ENCODE data around the gene MUC5AC. TPM values are rescaled to one million over a fixed set of nuclear protein-coding genes. Genes with fewer than 3 reads are reported as not detected.

Gene MUC5AC
- total and polyA plus RNA-seq, 2 of the 13 experiments (the other 11 are each of a cell fraction or from before 2014, with no cell fraction given) = under 0.01 TPM; not detected in 1

DNA sequence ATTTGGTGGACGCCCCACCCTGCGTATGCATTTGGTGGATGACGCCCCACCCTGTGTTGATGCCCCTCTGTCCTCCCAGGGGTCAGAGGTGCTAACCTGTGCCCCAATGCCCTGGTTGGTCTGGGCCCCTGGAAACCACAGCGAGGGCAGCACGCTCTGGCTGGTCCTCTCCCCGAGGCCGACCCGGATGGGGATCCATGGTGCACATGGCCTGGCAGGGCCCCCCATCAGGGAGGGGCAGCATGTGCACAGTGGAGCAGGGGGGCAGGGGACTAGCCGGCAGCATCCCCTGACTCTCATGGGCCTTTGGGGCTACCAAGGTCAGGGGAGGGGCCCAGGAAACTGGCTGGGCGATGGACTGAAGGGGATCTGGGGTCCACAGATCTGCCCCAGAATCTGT lies 7.6 kb upstream of the MUC5AC start (continued):
- TF ChIP-seq KDM5A (IDR thresholded peaks at IDR 0.05; ENCODE audit: borderline replicate concordance, low read length) = no peak

DNA sequence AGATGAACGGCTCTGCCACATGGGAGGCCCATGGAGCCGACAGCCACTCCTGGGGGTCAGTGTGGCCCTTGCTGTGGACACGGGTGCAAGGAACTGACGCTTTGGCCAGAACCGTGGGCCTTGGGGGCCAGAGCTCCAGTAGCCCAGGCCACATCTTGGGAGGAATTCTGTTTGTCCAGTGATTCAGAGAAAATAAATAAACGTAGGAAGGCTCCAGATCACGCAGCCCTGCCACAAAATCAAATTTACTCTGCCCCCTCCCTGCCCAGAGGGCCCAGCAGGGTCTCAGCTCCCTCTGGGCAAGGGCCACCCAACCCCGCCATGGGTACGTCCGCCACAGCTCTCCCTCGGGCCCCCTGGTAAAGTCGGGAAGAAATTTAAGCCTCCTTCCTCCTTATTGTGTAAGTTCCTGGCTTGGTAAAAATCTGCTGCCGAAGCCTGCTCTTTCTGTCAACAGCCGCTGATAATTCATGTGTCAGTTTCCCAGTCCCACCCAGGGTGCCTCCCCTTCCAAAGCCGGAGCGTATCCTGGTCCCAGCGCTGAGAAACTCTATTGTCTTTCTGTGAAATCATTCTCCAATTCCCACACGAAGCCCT lies 6.9 kb upstream of the MUC5AC start:
- H3K27ac ChIP-seq (ENCODE audit: extremely low read length, insufficient read depth, low read length) = no peak overlapping the region
- no peak for FAIRE-seq
- no peaks in the 10 kb centered on the region for H3K79me2 ChIP-seq (ENCODE audit: insufficient read depth, low read length)
- H2AFZ ChIP-seq (ENCODE audit: low read length) = no peak overlapping the region
- no peaks in the 10 kb centered on the region for H3K9me3 ChIP-seq (ENCODE audit: low read length)
- no peak overlapping the region for H3K4me2 ChIP-seq (ENCODE audit: low read depth, low read length)
- no peak for DNase-seq (ENCODE audit: low spot score)
- TF ChIP-seq, protein P1, sequence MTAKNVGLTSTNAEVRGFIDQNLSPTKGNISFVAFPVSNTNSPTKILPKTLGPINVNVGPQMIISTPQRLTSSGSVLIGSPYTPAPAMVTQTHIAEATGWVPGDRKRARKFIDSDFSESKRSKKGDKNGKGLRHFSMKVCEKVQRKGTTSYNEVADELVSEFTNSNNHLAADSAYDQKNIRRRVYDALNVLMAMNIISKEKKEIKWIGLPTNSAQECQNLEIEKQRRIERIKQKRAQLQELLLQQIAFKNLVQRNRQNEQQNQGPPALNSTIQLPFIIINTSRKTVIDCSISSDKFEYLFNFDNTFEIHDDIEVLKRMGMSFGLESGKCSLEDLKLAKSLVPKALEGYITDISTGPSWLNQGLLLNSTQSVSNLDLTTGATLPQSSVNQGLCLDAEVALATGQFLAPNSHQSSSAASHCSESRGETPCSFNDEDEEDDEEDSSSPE (CRISPR knock-in tag; IDR thresholded peaks at IDR 0.05) = no peak
- no peak for TF ChIP-seq ONECUT2 (CRISPR knock-in tag; IDR thresholded peaks at IDR 0.05)
- peak; percentile 19; the same call in 1 of the 2 replicates for TF ChIP-seq FOSL2 (CRISPR knock-in tag; IDR thresholded peaks at IDR 0.05)
- H3K4me3 ChIP-seq (replicated peaks in 1 of 3; ENCODE audit: insufficient read depth in 1 of 3, low read depth in 2 of 3, low read length in 3 of 3) = no peak overlapping the region
- ChIA-PET POLR2A (no interaction called here), CTCF (ENCODE audit: low intra/inter-chr PET ratio, low total read pairs) (no interaction called here)
- no TSS peak for BruUV-seq (replicated peaks)
- in situ Hi-C loops (cut with HindIII; ENCODE audit: extremely low pct_ligation_motif_present, low pct_unique_long_range_greater_than_20kb) = no loop called here
- no peaks in the 10 kb centered on the region for H3K36me3 ChIP-seq (replicated peaks in 1 of 2; ENCODE audit: control insufficient read depth in 1 of 2, insufficient read depth in 2 of 2, low read length in 2 of 2)
- intact Hi-C loops (cut with micrococcal nuclease; ENCODE audit: unreplicated experiment) = no loop called here
- peaks cover 29% of the 10 kb centered on the region for H3K4me1 ChIP-seq (ENCODE audit: insufficient read depth, low read length)
- WGBS (ENCODE audit: low lambda C conversion rate) = 0% methylated on average over 15 of the region's 18 CpGs
- no peaks in the 10 kb centered on the region for H4K20me1 ChIP-seq (ENCODE audit: insufficient read depth, low read length)
- H3K27me3 ChIP-seq (ENCODE audit: control insufficient read depth in 1 of 2, insufficient read depth in 2 of 2, low read length in 2 of 2) = peaks cover 7 to 45% of the 10 kb centered on the region in 2 experiments; a peak in 4 of 5 replicates
- H3K9ac ChIP-seq (ENCODE audit: insufficient read depth, low read depth, low read length) = no peak overlapping the region
- no peak for ATAC-seq

Measured in HepG2 (cell line).